ENCODE data around the gene ASB4. TPM values are rescaled to one million over a fixed set of nuclear protein-coding genes. Genes with fewer than 3 reads are reported as not detected.

Gene ASB4, protein sequence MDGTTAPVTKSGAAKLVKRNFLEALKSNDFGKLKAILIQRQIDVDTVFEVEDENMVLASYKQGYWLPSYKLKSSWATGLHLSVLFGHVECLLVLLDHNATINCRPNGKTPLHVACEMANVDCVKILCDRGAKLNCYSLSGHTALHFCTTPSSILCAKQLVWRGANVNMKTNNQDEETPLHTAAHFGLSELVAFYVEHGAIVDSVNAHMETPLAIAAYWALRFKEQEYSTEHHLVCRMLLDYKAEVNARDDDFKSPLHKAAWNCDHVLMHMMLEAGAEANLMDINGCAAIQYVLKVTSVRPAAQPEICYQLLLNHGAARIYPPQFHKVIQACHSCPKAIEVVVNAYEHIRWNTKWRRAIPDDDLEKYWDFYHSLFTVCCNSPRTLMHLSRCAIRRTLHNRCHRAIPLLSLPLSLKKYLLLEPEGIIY
- total RNA-seq (2022; extraction: Qiagen RNA extraction; ENCODE audit: low read depth), result 0.10 to 0.44 TPM (median 0.23 TPM) in 5 replicates

DNA sequence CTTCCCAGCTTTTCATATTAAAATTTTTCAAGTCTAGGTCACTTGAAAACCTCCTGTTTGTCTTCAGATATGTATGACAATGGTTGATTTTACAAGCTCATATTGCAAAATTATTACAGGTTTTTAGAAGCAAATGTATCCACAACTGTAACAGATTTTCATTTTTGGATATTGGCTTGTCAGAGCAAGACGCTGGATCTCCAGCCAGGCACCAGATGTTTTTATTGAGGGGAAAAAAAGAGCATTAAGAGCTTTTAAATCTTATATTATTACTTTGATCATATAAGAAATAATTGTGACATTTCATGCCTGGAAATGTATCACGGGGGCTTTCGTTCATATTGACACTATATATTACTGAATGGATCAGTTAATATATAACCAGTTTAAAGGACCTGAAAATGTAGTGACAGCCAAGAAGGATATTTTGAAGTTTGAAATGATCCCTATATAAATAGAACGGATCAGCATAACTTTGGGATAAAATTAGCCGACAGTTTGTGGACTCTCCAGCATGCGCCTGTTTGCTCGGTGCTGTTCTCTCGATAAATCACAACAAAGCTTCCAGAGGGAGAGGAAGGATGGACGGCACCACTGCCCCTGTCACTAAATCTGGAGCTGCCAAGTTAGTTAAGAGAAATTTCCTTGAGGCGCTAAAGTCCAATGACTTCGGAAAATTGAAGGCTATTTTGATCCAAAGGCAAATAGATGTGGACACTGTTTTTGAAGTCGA, at the start of gene ASB4:
ASB4 (plus strand) TSS at position 553 of the 733 bp plus-strand sequence; CDS start at position 582, 29 bp downstream.

Other genes starting within 250 kb of the ASB4 start
- 0.14 to 0.59 TPM (median 0.45 TPM) in 5 replicates for gene PON1, start 161.4 kb upstream of the ASB4 start, total RNA-seq (2022; extraction: Qiagen RNA extraction; ENCODE audit: low read depth)
- gene PON3, start 89.6 kb upstream of the ASB4 start, total RNA-seq (2022; extraction: Qiagen RNA extraction; ENCODE audit: low read depth), result 28.2 to 39.2 TPM (median 35.7 TPM) in 5 replicates
- 267 to 304 TPM (median 282 TPM) in 5 replicates for gene PON2, start 50.9 kb upstream of the ASB4 start, total RNA-seq (2022; extraction: Qiagen RNA extraction; ENCODE audit: low read depth)
- 3.8 to 6.7 TPM (median 4.9 TPM) in 5 replicates for gene PDK4, start 110.6 kb downstream of the ASB4 start, total RNA-seq (2022; extraction: Qiagen RNA extraction; ENCODE audit: low read depth)